RCC 7860 (cell line): Measurements from ENCODE around the gene FIBIN.

Source experiments
- DNase-seq: peaks from one replicate; pipeline ENCODE4 v3.0.0-alpha.2; 2015; ENCODE audit warnings: low spot score
- FAIRE-seq: peaks from 2 replicates; lab custom pipeline; 2012; peaks lifted over from hg19 to GRCh38; lab: Jason Lieb, UNC

FIBIN gene

GRCh38 chr11:27020751-27021150 is 26.8 kb downstream of the FIBIN start:
- DNase-seq = no peak
- FAIRE-seq = no peak

- DNase-seq = no peak
Measured at GRCh38 chr11:27022659-27023251, 28.8 kb downstream of the FIBIN start.

GRCh38 chr11:27024865-27025264 is 31.0 kb downstream of the FIBIN start:
- FAIRE-seq = no peak
- no peak for DNase-seq

More at GRCh38 chr11:27022659-27023251, 28.8 kb downstream of the FIBIN start:
- FAIRE-seq = no peak

GRCh38 chr11:27025312-27025955 is 31.5 kb downstream of the FIBIN start:
- FAIRE-seq (no peak), DNase-seq (no peak)

- FAIRE-seq = no peak
- no peak for DNase-seq
Measured at GRCh38 chr11:27025957-27026733, 32.2 kb downstream of the FIBIN start.

GRCh38 chr11:27028561-27028965 is 34.7 kb downstream of the FIBIN start:
- DNase-seq = no peak

GRCh38 chr11:27029966-27030365 is 36.1 kb downstream of the FIBIN start:
- FAIRE-seq (no peak), DNase-seq (no peak)

More at GRCh38 chr11:27028561-27028965, 34.7 kb downstream of the FIBIN start:
- no peak for FAIRE-seq

GRCh38 chr11:27031754-27032153 is 37.8 kb downstream of the FIBIN start:
- DNase-seq (no peak), FAIRE-seq (no peak)

GRCh38 chr11:27039873-27040272 is 46.0 kb downstream of the FIBIN start:
- FAIRE-seq = no peak
- no peak for DNase-seq

- DNase-seq (no peak), FAIRE-seq (no peak)
Measured at GRCh38 chr11:27040302-27041115, 46.6 kb downstream of the FIBIN start, which contains the start of gene BBOX1. Gene BBOX1 (plus strand): TSS chr11:27040815. CDS start chr11:27055431, 14,616 bp downstream.

- DNase-seq (no peak), FAIRE-seq (no peak)
Measured at GRCh38 chr11:27041141-27041899, 47.4 kb downstream of the FIBIN start.
